IMR-90 (cell line): ENCODE results near the gene ZNF318. TPM values are rescaled to one million over a fixed set of nuclear protein-coding genes. Genes with fewer than 3 reads are reported as not detected.

Experiments
- ATAC-seq: fragments of 200-7000 bp; cut with Tn5 transposase; 2 replicates; pipeline ENCODE4 v1.9.1; 2020; ENCODE audit warnings: low read depth, mild to moderate bottlenecking, moderate library complexity
- BruUV-seq: library from RNA; stranded (reverse); fragments of 400-500 nt; replicated peaks from 2 replicates; lab custom pipeline; 2021; lab: Mats Ljungman, UMichigan
- CTCF ChIA-PET: fragments of 300-600 bp; formaldehyde crosslinking; extraction: SDS; loops from one replicate; lab custom pipeline; 2021; ENCODE audit warnings: antibody characterized with exemption; lab: Yijun Ruan, JAX
- POLR2A ChIA-PET: fragments of 300-600 bp; sonication (Branson Sonifier 250); formaldehyde crosslinking; loops from one replicate; lab custom pipeline; 2022; ENCODE audit warnings: antibody characterized with exemption; ENCODE audit not compliant: unreplicated experiment; lab: Charles Lee
- DNase-seq: peaks from one replicate; pipeline ENCODE4 v3.0.0; 2013
- H2AFZ ChIP-seq: replicated peaks from 2 replicates; pipeline ENCODE3; 2013; ENCODE audit warnings: low read length, mild to moderate bottlenecking; ENCODE audit not compliant: poor library complexity
- H2AK5ac ChIP-seq: 2 replicates; pipeline ENCODE4 v1.6.1; 2013; ENCODE audit warnings: low read depth, low read length, inconsistent platforms
- H2AK9ac ChIP-seq: replicated peaks from 2 replicates; pipeline ENCODE3; 2013; ENCODE audit warnings: mild to moderate bottlenecking, low read depth, low read length, moderate library complexity; ENCODE audit not compliant: poor library complexity
- H2BK120ac ChIP-seq: 2 replicates; pipeline ENCODE4 v1.6.1; 2013; ENCODE audit warnings: low read depth, low read length, inconsistent platforms
- H2BK15ac ChIP-seq: 3 replicates; pipeline ENCODE4 v1.6.1; 2013; ENCODE audit warnings: low read depth, low read length, inconsistent platforms
- H2BK20ac ChIP-seq: 2 replicates; pipeline ENCODE4 v1.6.1; 2013; ENCODE audit warnings: low read depth, mild to moderate bottlenecking, inconsistent platforms, low read length, moderate library complexity
- H2BK5ac ChIP-seq: 2 replicates; pipeline ENCODE4 v1.6.1; 2013; ENCODE audit warnings: mild to moderate bottlenecking, low read depth, low read length, inconsistent platforms; ENCODE audit not compliant: poor library complexity, severe bottlenecking
- H3K14ac ChIP-seq: replicated peaks from 2 replicates; pipeline ENCODE4 v1.6.1; 2013; ENCODE audit warnings: low read depth, low read length, inconsistent platforms
- H3K18ac ChIP-seq: 2 replicates; pipeline ENCODE4 v1.6.1; 2013; ENCODE audit warnings: low read depth, low read length, control low read depth
- H3K23ac ChIP-seq: 2 replicates; pipeline ENCODE4 v1.6.1; 2013; ENCODE audit warnings: low read depth, low read length, inconsistent platforms
- H3K27ac ChIP-seq: 2 replicates; pipeline ENCODE4 v1.5.1; 2013; ENCODE audit warnings: mild to moderate bottlenecking, control low read depth, low read length; ENCODE audit not compliant: insufficient read depth
- H3K27me3 ChIP-seq: 2 replicates; pipeline ENCODE4 v1.6.1; 2013; ENCODE audit warnings: low read length; ENCODE audit not compliant: control insufficient read depth, insufficient read depth
- H3K36me3 ChIP-seq: 2 replicates; pipeline ENCODE4 v1.6.1; 2013; ENCODE audit warnings: low read length, mixed read lengths; ENCODE audit not compliant: control insufficient read depth, insufficient read depth
- H3K4ac ChIP-seq: 2 replicates; pipeline ENCODE4 v1.6.1; 2013; ENCODE audit warnings: low read depth, low read length, inconsistent platforms
- H3K4me1 ChIP-seq: 2 replicates; pipeline ENCODE4 v1.6.1; 2013; ENCODE audit warnings: low read length, mixed read lengths; ENCODE audit not compliant: control insufficient read depth, insufficient read depth
- H3K4me2 ChIP-seq: 2 replicates; pipeline ENCODE4 v1.6.1; 2013; ENCODE audit warnings: low read depth, mild to moderate bottlenecking, control low read depth, low read length, moderate library complexity
- H3K4me3 ChIP-seq: 2 replicates; pipeline ENCODE4 v1.5.1; 2013; ENCODE audit warnings: low read depth, mild to moderate bottlenecking, control low read depth, low read length, moderate library complexity; ENCODE audit not compliant: insufficient read depth
- H3K56ac ChIP-seq: 2 replicates; pipeline ENCODE4 v1.6.1; 2013; ENCODE audit warnings: low read length, inconsistent platforms; ENCODE audit not compliant: insufficient read depth; ENCODE audit errors: extremely low read depth
- H3K79me1 ChIP-seq, 2 experiments: 2 replicates each; pipeline ENCODE4 v1.6.1; 2013; ENCODE audit warnings: low read length in 2 of 2, inconsistent platforms in 1 of 2, low read depth in 1 of 2
- H3K9ac ChIP-seq: 2 replicates; pipeline ENCODE4 v1.6.1; 2013; ENCODE audit warnings: low read depth, low read length, control low read depth
- H3K9me1 ChIP-seq: 2 replicates; pipeline ENCODE4 v1.6.1; 2013; ENCODE audit warnings: low read length, inconsistent platforms; ENCODE audit not compliant: insufficient read depth
- H3K9me3 ChIP-seq: 2 replicates; pipeline ENCODE4 v1.6.1; 2013; ENCODE audit warnings: low read length; ENCODE audit not compliant: control insufficient read depth, insufficient read depth
- H4K20me1 ChIP-seq: 2 replicates; pipeline ENCODE4 v1.6.1; 2013; ENCODE audit warnings: low read length, inconsistent platforms; ENCODE audit not compliant: insufficient read depth
- H4K5ac ChIP-seq: 2 replicates; pipeline ENCODE4 v1.6.1; 2013; ENCODE audit warnings: mild to moderate bottlenecking, low read depth, low read length, control low read depth
- H4K8ac ChIP-seq, 2 experiments: 2 replicates each; pipeline ENCODE4 v1.6.1; 2013; ENCODE audit warnings: low read depth in 2 of 2, low read length in 2 of 2, control low read depth in 1 of 2, inconsistent platforms in 1 of 2
- H4K91ac ChIP-seq: 2 replicates; pipeline ENCODE4 v1.6.1; 2013; ENCODE audit warnings: low read depth, low read length, inconsistent platforms; ENCODE audit not compliant: insufficient read depth
- BHLHE40 ChIP-seq: fragments of 150-350 bp; IDR thresholded peaks from 2 replicates; pipeline ENCODE4 v1.6.1; 2016; ENCODE audit warnings: mild to moderate bottlenecking, low read depth, low read length
- FOS ChIP-seq: fragments of 150-350 bp; IDR thresholded peaks from 2 replicates; pipeline ENCODE4 v1.6.1; 2016; ENCODE audit warnings: low read depth, low read length
- MAFK ChIP-seq: IDR thresholded peaks from 2 replicates; pipeline ENCODE4 v1.6.1; 2012; ENCODE audit warnings: low read depth, low read length, improper control_type of control experiment
- WGBS, 2 experiments: methylation state at CpG; one replicate each; pipeline versions ENCODE4 v1.1.5 to v1.1.7; 2013; ENCODE audit warnings: missing lambda C conversion rate in 2 of 2; ENCODE audit not compliant: insufficient read length in 1 of 2; ENCODE audit errors: extremely low coverage in 2 of 2; 5-methylcytosine and 5-hydroxymethylcytosine counted together
- dilution Hi-C: fragments of 300-500 bp; cut with HindIII; formaldehyde crosslinking; loops from one replicate; pipeline ENCODE4 v1.14.3; 2018; ENCODE audit warnings: low sequenced_read_pairs; ENCODE audit not compliant: unreplicated experiment
- in situ Hi-C: fragments of 300-500 bp; cut with MboI; formaldehyde crosslinking; loops from 3 replicates; pipeline ENCODE4 v1.14.3; 2019; ENCODE audit warnings: low sequenced_read_pairs, inconsistent platforms, mixed read lengths
- intact Hi-C: fragments of 100-400 bp; cut with micrococcal nuclease; formaldehyde crosslinking; loops from 2 replicates; pipeline ENCODE4 v1.10.0; 2022
- polyA plus RNA-seq, 3 experiments: library from polyadenylated mRNA; depleted of rRNA; stranded (reverse); fragments of >200 nt; gene quantifications; 2 replicates each; pipeline ENCODE4 v1.2.3, GENCODE V29; 2012; ENCODE audit warnings: low replicate concordance in 1 of 3
- total RNA-seq: library from RNA; depleted of rRNA; stranded (reverse); fragments of >200 nt; gene quantifications from 2 replicates; pipeline ENCODE4 v1.2.3, GENCODE V29; 2012

ZNF318 gene
- total and polyA plus RNA-seq, 2 of the 4 experiments (the other 2 are of a cell fraction), result 5.7 to 6.6 TPM

DNA sequence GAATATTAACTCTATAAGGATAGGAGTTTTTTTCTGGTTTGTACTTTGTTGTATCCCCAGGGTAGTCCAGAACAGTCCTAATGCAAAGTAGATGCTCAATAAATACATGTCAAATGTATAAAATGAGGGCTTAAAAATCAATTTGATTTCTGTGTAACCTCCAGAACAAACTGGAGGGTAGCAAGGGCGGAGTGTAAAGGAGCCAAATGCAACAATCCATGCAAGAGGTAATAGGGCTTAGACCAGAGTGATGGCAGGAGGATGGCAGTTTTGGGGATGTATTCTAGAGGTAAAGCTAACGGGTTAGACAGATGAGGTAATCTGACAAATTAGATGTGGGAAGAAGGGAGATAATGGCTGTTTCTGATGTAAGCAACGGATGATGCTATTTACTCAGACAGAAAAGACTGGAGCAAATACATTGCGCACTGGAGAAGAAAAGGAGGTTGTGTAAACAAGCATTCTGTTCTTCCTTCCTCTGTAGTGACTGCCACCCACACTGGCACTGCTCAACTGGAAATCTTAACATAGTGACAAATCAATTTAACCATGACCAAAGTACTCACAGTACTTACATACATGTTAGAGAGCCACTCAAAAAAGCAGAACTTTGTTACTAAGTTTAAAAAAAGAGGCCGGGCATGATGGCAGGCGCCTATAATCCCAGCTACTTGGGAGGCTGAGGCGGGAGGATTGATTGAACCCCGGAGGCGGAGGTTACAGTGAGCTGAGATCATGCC lies 2.0 kb downstream of the ZNF318 start:
- H2AK5ac ChIP-seq, result no peak overlapping the region
- H2BK5ac ChIP-seq, result no peak overlapping the region
- H4K5ac ChIP-seq, result no peak overlapping the region
- H3K4me3 ChIP-seq, result no peak overlapping the region; the same call in 1 of the 2 replicates
- dilution Hi-C loops (no loop called here), intact Hi-C loops (loop anchor here (5.0 kb wide), 1 partner anchor 130 kb away; no protein-coding TSS in a partner anchor), in situ Hi-C loops (no loop called here)
- 0 out of 2 replicates have a peak overlapping the region, but pooled peaks have one; percentile 22 for H3K14ac ChIP-seq
- no peaks in the 10 kb centered on the region for H3K9me3 ChIP-seq
- peaks cover 16% of the 10 kb centered on the region for H3K36me3 ChIP-seq
- BruUV-seq, result no TSS peak
- no peak overlapping the region for H4K91ac ChIP-seq
- H3K9ac ChIP-seq, result no peak overlapping the region
- TF ChIP-seq BHLHE40, result no peak
- no peak for TF ChIP-seq FOS
- TF ChIP-seq MAFK, result no peak
- peaks cover 5% of the 10 kb centered on the region; the same call in 1 of the 2 replicates for H3K9me1 ChIP-seq
- WGBS, 2 experiments, result no CpG with 5 or more reads among the region's 9 CpGs
- no peak overlapping the region for H2BK120ac ChIP-seq
- H3K27me3 ChIP-seq, result no peaks in the 10 kb centered on the region
- H4K8ac ChIP-seq, result peak overlapping the region in 1 of 2 experiments; percentile 2; a peak in 1 of 4 replicates
- ChIA-PET CTCF (interaction anchor here (0.6 to 1.5 kb wide), 2 partner anchors 11 to 813 kb away, joined by 3 to 8 read pairs; no protein-coding TSS in a partner anchor), POLR2A (no interaction called here)
- no peak overlapping the region for H2AK9ac ChIP-seq
- no peak overlapping the region for H2AFZ ChIP-seq
- no peak overlapping the region for H3K4ac ChIP-seq
- H3K79me1 ChIP-seq, result peaks cover 28 to 38% of the 10 kb centered on the region in 2 experiments
- H3K27ac ChIP-seq, result no peak overlapping the region
- H2BK20ac ChIP-seq, result no peak overlapping the region
- H3K18ac ChIP-seq, result no peak overlapping the region
- H2BK15ac ChIP-seq, result no peak overlapping the region
- no peak overlapping the region for H3K56ac ChIP-seq
- H3K4me1 ChIP-seq, result peaks cover 3% of the 10 kb centered on the region; the same call in 1 of the 2 replicates
- ATAC-seq, result no peak
- DNase-seq, result peak; percentile 2
- H4K20me1 ChIP-seq, result peaks cover 6% of the 10 kb centered on the region; the same call in 1 of the 2 replicates
- peak overlapping the region; percentile 67; the same call in 1 of the 2 replicates for H3K23ac ChIP-seq
- H3K4me2 ChIP-seq, result peak overlapping the region; percentile 44; the same call in 1 of the 2 replicates
